GM23338 (cell line): Measurements from ENCODE around the gene AIM2. TPM values are rescaled to one million over a fixed set of nuclear protein-coding genes. Genes with fewer than 3 reads are reported as not detected.

Source experiments
- ATAC-seq: fragments of 200-7000 bp; cut with Tn5 transposase; 3 replicates; pipeline ENCODE4 v1.9.1; 2020
- DNase-seq: peaks from one replicate; pipeline ENCODE4 v3.0.0-alpha.2; 2015; ENCODE audit warnings: low spot score
- H2AFZ ChIP-seq: fragments of 200-600 bp; sonication (generic); 2 replicates; pipeline ENCODE4 v1.8.0; 2016; ENCODE audit warnings: antibody characterized with exemption, mild to moderate bottlenecking, moderate library complexity
- H3F3A ChIP-seq: fragments of 200-600 bp; sonication (generic); replicated peaks from 2 replicates; pipeline ENCODE4 v1.8.0; 2017; ENCODE audit warnings: antibody characterized with exemption, mixed run types, low read depth
- H3K27ac ChIP-seq: fragments of 200-600 bp; sonication (generic); 2 replicates; pipeline ENCODE4 v1.6.1; 2016; ENCODE audit warnings: low read depth
- H3K27me3 ChIP-seq: fragments of 200-600 bp; sonication (generic); 2 replicates; pipeline ENCODE4 v1.8.0; 2016; ENCODE audit warnings: mild to moderate bottlenecking, mixed run types, moderate library complexity; ENCODE audit not compliant: insufficient read depth
- H3K36me3 ChIP-seq: fragments of 200-600 bp; sonication (generic); 2 replicates; pipeline ENCODE4 v1.8.0; 2016; ENCODE audit warnings: mild to moderate bottlenecking; ENCODE audit not compliant: insufficient read depth
- H3K4me1 ChIP-seq: fragments of 200-600 bp; sonication (generic); 2 replicates; pipeline ENCODE4 v1.8.0; 2016; ENCODE audit warnings: mild to moderate bottlenecking, moderate library complexity; ENCODE audit not compliant: insufficient read depth
- H3K4me2 ChIP-seq: fragments of 200-600 bp; sonication (generic); 2 replicates; pipeline ENCODE4 v1.7.1; 2017; ENCODE audit warnings: mixed run types
- H3K4me3 ChIP-seq: fragments of 200-600 bp; sonication (generic); 2 replicates; pipeline ENCODE4 v1.6.1; 2016; ENCODE audit warnings: mixed run types
- H3K79me2 ChIP-seq: fragments of 200-600 bp; sonication (generic); replicated peaks from 2 replicates; pipeline ENCODE4 v1.8.0; 2017; ENCODE audit warnings: mild to moderate bottlenecking; ENCODE audit not compliant: insufficient read depth
- H3K9me2 ChIP-seq: fragments of 200-600 bp; sonication (generic); 2 replicates; pipeline ENCODE4 v1.8.0; 2017; ENCODE audit not compliant: insufficient read depth
- H4K20me1 ChIP-seq: fragments of 200-600 bp; sonication (generic); replicated peaks from 2 replicates; pipeline ENCODE4 v1.8.0; 2017; ENCODE audit warnings: mild to moderate bottlenecking; ENCODE audit not compliant: insufficient read depth
- H3K27ac Mint-ChIP-seq: 2 replicates; pipeline ENCODE4 v1.8.0; 2020; ENCODE audit warnings: inconsistent platforms, mild to moderate bottlenecking, moderate library complexity, mixed read lengths
- H3K27me3 Mint-ChIP-seq: 3 replicates; pipeline ENCODE4 v1.8.0; 2022; ENCODE audit warnings: low read depth, mild to moderate bottlenecking, moderate library complexity, mixed read lengths, inconsistent platforms; ENCODE audit not compliant: insufficient read depth, poor library complexity
- H3K36me3 Mint-ChIP-seq: 3 replicates; pipeline ENCODE4 v1.8.0; 2021; ENCODE audit warnings: low read depth, mild to moderate bottlenecking, inconsistent platforms, moderate library complexity, mixed read lengths
- H3K4me1 Mint-ChIP-seq: 3 replicates; pipeline ENCODE4 v1.8.0; 2020; ENCODE audit warnings: mild to moderate bottlenecking, inconsistent platforms, mixed read lengths
- H3K4me3 Mint-ChIP-seq: 3 replicates; pipeline ENCODE4 v1.8.0; 2021; ENCODE audit warnings: moderate library complexity, mild to moderate bottlenecking, inconsistent platforms, mixed read lengths
- H3K9me3 Mint-ChIP-seq: 3 replicates; pipeline ENCODE4 v1.8.0; 2020; ENCODE audit warnings: moderate library complexity, mild to moderate bottlenecking, inconsistent platforms, mixed read lengths
- CREB1 ChIP-seq: fragments of 250-450 bp; sonication (Bioruptor Pico); IDR thresholded peaks from 2 replicates; pipeline ENCODE4 v1.5.0; 2020; ENCODE audit warnings: low read depth, mild to moderate bottlenecking, moderate library complexity
- CTCF ChIP-seq, 2 experiments: fragments of 200-600 bp in 1 of 2; sonication (generic) in 1 of 2; conservative IDR thresholded peaks; 2 replicates each; pipeline versions ENCODE4 v1.5.1 to v1.6.1; 2016 to 2017; ENCODE audit warnings: antibody characterized with exemption in 2 of 2, low read depth in 2 of 2, mild to moderate bottlenecking in 2 of 2, moderate library complexity in 1 of 2
- ETS1 ChIP-seq: IDR thresholded peaks from 2 replicates; pipeline ENCODE4 v1.6.1; 2016; ENCODE audit warnings: antibody characterized with exemption
- EZH2 ChIP-seq: fragments of 200-600 bp; sonication (generic); IDR thresholded peaks from one replicate; pipeline ENCODE4 v1.8.0; 2017; ENCODE audit warnings: antibody characterized with exemption, mild to moderate bottlenecking, low read depth; ENCODE audit not compliant: unreplicated experiment
- EZH2phosphoT487 ChIP-seq: fragments of 200-600 bp; sonication (generic); IDR thresholded peaks from one replicate; pipeline ENCODE4 v1.8.1; 2018; ENCODE audit warnings: antibody characterized with exemption; ENCODE audit not compliant: unreplicated experiment
- JUNB ChIP-seq: IDR thresholded peaks from one replicate; pipeline ENCODE4 v1.6.1; 2016; ENCODE audit warnings: antibody characterized with exemption; ENCODE audit not compliant: unreplicated experiment
- NANOG ChIP-seq: IDR thresholded peaks from 2 replicates; pipeline ENCODE4 v1.6.1; 2016; ENCODE audit warnings: antibody characterized with exemption, borderline replicate concordance
- POLR2AphosphoS5 ChIP-seq: IDR thresholded peaks from 2 replicates; pipeline ENCODE4 v1.6.1; 2016; ENCODE audit warnings: antibody characterized with exemption, low read depth
- REST ChIP-seq: IDR thresholded peaks from one replicate; pipeline ENCODE4 v1.6.1; 2018; ENCODE audit warnings: antibody characterized with exemption; ENCODE audit not compliant: unreplicated experiment
- STAT1 ChIP-seq: IDR thresholded peaks from one replicate; pipeline ENCODE4 v1.6.1; 2016; ENCODE audit warnings: antibody characterized with exemption; ENCODE audit not compliant: unreplicated experiment
- ZNF114 ChIP-seq: fragments of 250-450 bp; sonication (Bioruptor Pico); IDR thresholded peaks from 2 replicates; pipeline ENCODE4 v1.5.0; 2020; ENCODE audit warnings: mild to moderate bottlenecking, moderate library complexity
- ZNF331 ChIP-seq: fragments of 250-450 bp; sonication (Bioruptor Pico); IDR thresholded peaks from 2 replicates; pipeline ENCODE4 v1.5.0; 2020; ENCODE audit warnings: low read depth, mild to moderate bottlenecking, moderate library complexity
- ZNF462 ChIP-seq: fragments of 250-450 bp; sonication (Bioruptor Pico); IDR thresholded peaks from 2 replicates; pipeline ENCODE4 v1.5.0; 2020; ENCODE audit warnings: mild to moderate bottlenecking, moderate library complexity
- polyA plus RNA-seq: library from polyadenylated mRNA; unstranded; fragments of >200 nt; fragmentation: Nextera tagmentation; extraction: Ambion mirVana; gene quantifications from 2 replicates; pipeline ENCODE4 v1.2.1, GENCODE V29; 2016
- total RNA-seq: library from RNA; depleted of rRNA; stranded (reverse); fragments of >200 nt; shearing (Covaris generic); gene quantifications from 2 replicates; pipeline ENCODE4 v1.2.3, GENCODE V29; 2014

AIM2 gene
- total and polyA plus RNA-seq, 2 experiments from 2014 or later: 1.5 to 2.5 TPM

- no peak overlapping the region for H3K4me2 ChIP-seq
- Mint-ChIP-seq H3K4me3 (no peak overlapping the region), H3K4me1 (peaks cover 3% of the 10 kb centered on the region; the same call in 1 of the 3 replicates), H3K27me3 (no peaks in the 10 kb centered on the region), H3K27ac (no peak overlapping the region), H3K9me3 (no peaks in the 10 kb centered on the region), H3K36me3 (no peaks in the 10 kb centered on the region; the same call in 2 of the 3 replicates)
- H3K79me2 ChIP-seq: no peaks in the 10 kb centered on the region
- H3F3A ChIP-seq: no peaks in the 10 kb centered on the region
- H3K4me3 ChIP-seq: no peak overlapping the region
- H2AFZ ChIP-seq: no peak overlapping the region
- H3K27ac ChIP-seq: no peak overlapping the region
- no peak for DNase-seq
- H3K27me3 ChIP-seq: no peaks in the 10 kb centered on the region
- no peaks in the 10 kb centered on the region for H3K36me3 ChIP-seq
- no peak for TF ChIP-seq POLR2AphosphoS5
- no peak for TF ChIP-seq EZH2phosphoT487
- no peak for TF ChIP-seq ETS1
- TF ChIP-seq EZH2: no peak
- TF ChIP-seq ZNF114: no peak
- no peak for TF ChIP-seq NANOG
- no peak for TF ChIP-seq ZNF331 (CRISPR knock-in tag)
- TF ChIP-seq CTCF (conservative IDR thresholded peaks at IDR 0.05; ENCODE audit: low read depth in 2 of 2): no peak
- no peak for TF ChIP-seq ZNF462 (CRISPR knock-in tag)
- TF ChIP-seq STAT1: no peak
- TF ChIP-seq REST: no peak
- TF ChIP-seq JUNB: no peak
- TF ChIP-seq CREB1 (CRISPR knock-in tag): no peak
- no peaks in the 10 kb centered on the region for H4K20me1 ChIP-seq
- H3K4me1 ChIP-seq: no peaks in the 10 kb centered on the region
- ATAC-seq: no peak
- no peaks in the 10 kb centered on the region for H3K9me2 ChIP-seq
These were observed 61.7 kb downstream of the AIM2 start for GRCh38 chr1:159014851-159015250.
